ENCODE results near the gene CIAO1.

CIAO1 gene

DNA sequence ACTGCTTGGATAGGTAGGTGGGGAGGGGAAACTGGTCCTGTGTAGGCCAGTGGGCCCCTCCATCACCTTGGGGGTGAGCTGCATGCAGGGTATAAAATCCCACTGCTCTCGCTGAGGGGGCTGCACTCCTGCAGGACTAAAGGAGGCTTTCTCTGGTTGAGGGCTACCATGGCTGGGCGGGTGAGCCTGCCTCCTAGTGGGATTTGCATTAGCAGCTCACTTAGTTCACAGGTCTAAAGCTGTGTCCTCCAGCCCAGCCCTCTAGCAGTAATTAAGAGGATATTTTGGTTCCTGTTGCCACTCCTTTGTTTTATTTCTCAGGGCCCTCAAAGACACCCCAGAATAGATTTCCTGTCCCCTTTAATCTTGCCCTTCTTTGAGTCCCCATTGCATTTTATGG, 24.8 kb upstream of the CIAO1 start:
- no peak for DNase-seq (ENCODE audit: extremely low spot score)
- POLR2A ChIA-PET: no interaction called here
- CTCF ChIA-PET: interaction anchor here (0.8 to 2.8 kb wide), 9 partner anchors 9 to 248 kb away, joined by 3 to 12 read pairs (median 7); partner anchors contain the start of gene STARD7
- TF ChIP-seq, protein P1, sequence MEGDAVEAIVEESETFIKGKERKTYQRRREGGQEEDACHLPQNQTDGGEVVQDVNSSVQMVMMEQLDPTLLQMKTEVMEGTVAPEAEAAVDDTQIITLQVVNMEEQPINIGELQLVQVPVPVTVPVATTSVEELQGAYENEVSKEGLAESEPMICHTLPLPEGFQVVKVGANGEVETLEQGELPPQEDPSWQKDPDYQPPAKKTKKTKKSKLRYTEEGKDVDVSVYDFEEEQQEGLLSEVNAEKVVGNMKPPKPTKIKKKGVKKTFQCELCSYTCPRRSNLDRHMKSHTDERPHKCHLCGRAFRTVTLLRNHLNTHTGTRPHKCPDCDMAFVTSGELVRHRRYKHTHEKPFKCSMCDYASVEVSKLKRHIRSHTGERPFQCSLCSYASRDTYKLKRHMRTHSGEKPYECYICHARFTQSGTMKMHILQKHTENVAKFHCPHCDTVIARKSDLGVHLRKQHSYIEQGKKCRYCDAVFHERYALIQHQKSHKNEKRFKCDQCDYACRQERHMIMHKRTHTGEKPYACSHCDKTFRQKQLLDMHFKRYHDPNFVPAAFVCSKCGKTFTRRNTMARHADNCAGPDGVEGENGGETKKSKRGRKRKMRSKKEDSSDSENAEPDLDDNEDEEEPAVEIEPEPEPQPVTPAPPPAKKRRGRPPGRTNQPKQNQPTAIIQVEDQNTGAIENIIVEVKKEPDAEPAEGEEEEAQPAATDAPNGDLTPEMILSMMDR (IDR thresholded peaks at IDR 0.05; ENCODE audit: control extremely low read depth, extremely low read depth, low read depth, missing control alignments): peak; percentile 31

DNA sequence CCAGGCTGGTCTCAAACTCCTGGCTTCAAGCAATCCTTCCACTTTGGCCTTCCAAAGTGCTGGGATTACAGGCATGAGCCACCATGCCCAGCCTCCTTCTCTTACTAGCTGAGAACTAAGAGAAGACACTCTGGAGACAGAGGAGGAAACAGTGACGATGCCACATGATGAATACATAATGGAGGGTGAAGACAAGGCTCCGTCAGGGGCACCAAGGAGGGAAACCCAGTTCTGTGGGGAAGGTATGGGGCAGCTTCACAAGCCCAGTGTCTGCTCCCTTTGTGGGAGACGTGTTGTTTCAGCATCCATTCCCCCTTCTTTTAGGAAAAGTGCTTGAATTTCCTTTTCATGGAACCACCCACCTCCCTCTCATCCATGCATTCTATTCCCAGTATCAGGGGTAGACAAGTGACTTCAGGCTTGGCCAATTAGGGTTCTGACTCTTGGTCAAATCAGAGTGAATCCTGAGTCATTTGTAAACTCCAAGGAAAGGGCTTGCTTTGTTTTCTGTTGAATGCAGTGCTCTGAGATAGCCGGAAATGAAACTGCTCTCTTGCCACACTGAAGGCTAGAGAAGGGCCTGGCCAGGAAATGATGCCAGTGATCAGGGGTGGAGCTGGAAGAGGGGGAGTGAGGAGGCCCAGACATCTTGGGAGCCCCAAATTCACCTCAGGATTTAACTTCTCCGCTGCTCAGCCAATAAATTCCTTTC, 24.0 kb upstream of the CIAO1 start:
- POLR2A ChIA-PET: no interaction called here
- CTCF ChIA-PET: interaction anchor here (0.6 to 2.8 kb wide), 12 partner anchors 8 to 219 kb away, joined by 3 to 12 read pairs (median 4); partner anchors contain the start of gene STARD7
- DNase-seq (ENCODE audit: extremely low spot score): peak; percentile 73
- TF ChIP-seq, protein P1 (IDR thresholded peaks at IDR 0.05; ENCODE audit: control extremely low read depth, extremely low read depth, low read depth, missing control alignments): no peak

DNA sequence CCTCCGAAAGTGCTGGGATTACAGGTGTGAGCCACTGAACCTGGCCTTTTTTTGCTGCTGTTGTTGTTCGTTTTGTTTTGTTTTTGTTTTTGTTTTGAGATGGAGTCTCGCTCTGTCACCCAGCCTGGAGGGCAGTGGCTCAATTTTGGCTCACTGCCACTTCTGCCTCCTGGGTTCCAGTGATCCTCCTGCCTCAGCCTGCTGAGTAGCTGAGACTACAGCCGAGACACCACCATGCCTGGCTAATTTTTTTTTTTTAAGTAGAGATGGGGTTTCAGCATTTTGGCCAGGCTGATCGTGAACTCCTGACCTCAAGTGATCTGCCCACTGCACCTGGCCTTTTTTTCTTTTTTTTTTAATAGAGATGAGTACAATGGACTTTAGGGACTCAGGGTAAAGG, 22.2 kb upstream of the CIAO1 start:
- DNase-seq (ENCODE audit: extremely low spot score): no peak
- ChIA-PET POLR2A (no interaction called here), CTCF (interaction anchor here (1.0 to 2.0 kb wide), 3 partner anchors 10 to 18 kb away, joined by 3 to 12 read pairs (median 3); no protein-coding TSS in a partner anchor)
- TF ChIP-seq, protein P1 (IDR thresholded peaks at IDR 0.05; ENCODE audit: control extremely low read depth, extremely low read depth, low read depth, missing control alignments): no peak

DNA sequence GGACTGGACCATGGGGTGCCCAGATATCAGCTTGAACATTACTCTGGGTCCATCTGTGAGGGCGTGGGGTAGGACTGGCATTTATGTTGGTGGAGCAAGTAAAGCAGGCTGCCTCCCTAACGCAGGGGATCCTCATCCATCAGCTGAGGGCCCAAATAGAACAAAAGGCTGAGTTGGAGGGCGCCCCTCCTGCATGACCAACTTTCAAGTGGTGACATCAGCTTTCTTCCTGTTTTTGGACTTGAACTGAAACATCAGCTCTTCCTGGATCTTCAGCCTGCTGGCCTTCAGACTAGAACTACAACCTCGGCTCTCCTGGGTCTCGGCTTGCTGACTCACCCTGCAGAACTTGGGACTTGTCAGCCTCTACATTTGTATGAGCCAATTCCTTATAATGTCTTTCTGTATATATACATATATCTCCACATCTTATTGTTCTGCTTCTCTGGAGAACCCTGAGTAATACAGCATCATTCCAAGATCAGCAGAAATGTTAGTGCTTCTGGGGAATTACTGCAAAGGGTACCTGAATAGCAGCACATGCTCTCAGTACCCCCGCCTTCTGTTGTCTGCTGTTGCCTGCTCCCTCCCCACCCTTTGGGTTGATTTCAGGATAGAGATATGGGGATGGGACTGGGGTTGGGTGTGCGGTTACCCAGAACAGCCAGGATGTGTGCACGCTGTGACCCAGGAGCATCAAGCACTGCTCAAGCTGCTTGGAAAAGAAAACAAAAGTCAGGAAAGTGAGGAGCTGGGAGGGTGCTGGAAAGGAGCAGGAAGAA, 20.2 kb upstream of the CIAO1 start:
- no peak for DNase-seq (ENCODE audit: extremely low spot score)
- TF ChIP-seq, protein P1 (IDR thresholded peaks at IDR 0.05; ENCODE audit: control extremely low read depth, extremely low read depth, low read depth, missing control alignments): no peak
- ChIA-PET CTCF (interaction anchor here (1.1 to 3.3 kb wide), 10 partner anchors 9 to 253 kb away, joined by 3 to 13 read pairs (median 4); partner anchors contain the start of gene ADRA2B), POLR2A (interaction anchor here (1.5 kb wide), 1 partner anchor 101 kb away, joined by 3 read pairs; the partner anchor contains the start of gene DUSP2)

DNA sequence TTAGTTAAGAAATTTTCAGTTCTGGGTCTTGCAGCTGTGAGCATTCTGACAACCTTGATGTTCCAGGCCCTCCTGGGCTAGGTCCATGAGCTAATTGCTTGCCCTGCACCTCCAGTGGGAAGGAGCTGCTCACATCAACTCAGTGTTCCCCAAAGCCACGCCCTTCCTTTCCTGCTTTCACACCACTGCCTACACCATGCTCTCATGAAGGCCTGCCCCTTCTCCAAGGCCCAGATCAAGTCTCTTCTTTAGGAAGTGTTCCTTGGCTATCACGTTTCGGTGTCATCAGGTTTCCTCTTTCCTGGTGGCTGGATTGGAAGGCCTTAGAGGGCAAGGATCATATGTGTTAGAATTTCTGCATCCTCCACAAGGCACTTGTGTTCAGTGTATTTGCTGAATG, 19.0 kb upstream of the CIAO1 start:
- POLR2A ChIA-PET: no interaction called here
- no peak for DNase-seq (ENCODE audit: extremely low spot score)
- CTCF ChIA-PET: interaction anchor here (1.3 to 3.3 kb wide), 6 partner anchors 9 to 130 kb away, joined by 3 to 13 read pairs (median 5); partner anchors contain the start of gene ADRA2B
- TF ChIP-seq, protein P1 (IDR thresholded peaks at IDR 0.05; ENCODE audit: control extremely low read depth, extremely low read depth, low read depth, missing control alignments): no peak

DNA sequence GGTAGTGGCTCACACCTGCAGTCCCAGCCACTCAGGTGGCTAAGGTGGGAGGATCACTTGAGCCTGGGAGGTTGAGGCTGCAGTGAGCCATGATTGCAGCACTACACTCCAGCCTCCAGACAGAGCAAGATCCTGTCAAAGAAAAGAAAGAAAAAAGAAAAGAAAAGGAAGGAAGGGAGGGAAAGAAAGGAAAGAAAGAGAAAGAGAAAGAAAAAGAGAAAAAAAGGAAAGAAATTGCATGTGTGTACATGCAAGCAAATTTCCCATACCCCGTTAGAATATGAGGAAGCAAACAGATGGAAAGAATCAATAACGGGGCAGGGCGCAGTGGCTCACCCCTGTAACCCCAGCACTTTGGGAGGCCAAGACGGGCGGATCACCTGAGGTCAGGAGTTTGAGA, 18.1 kb upstream of the CIAO1 start:
- ChIA-PET CTCF (interaction anchor here (0.9 to 2.0 kb wide), 3 partner anchors 26 to 131 kb away, joined by 3 to 5 read pairs (median 3); partner anchors contain the start of gene ADRA2B), POLR2A (no interaction called here)
- TF ChIP-seq, protein P1 (IDR thresholded peaks at IDR 0.05; ENCODE audit: control extremely low read depth, extremely low read depth, low read depth, missing control alignments): no peak
- DNase-seq (ENCODE audit: extremely low spot score): no peak
